Stimulated activated CD4-positive, alpha-beta T cell treated with anti-CD3 and anti-CD28 coated beads, Interleukin-15, amount 100 ng/mL, for 1 hour (primary cell): ENCODE measurements around the gene SEZ6.

Experiments
- DNase-seq, 2 donors: peaks; one replicate each; pipeline ENCODE4 v3.0.0-alpha.2; 2020; ENCODE audit warnings: low read depth in 1 of 2, low spot score in 1 of 2

Gene SEZ6

DNA sequence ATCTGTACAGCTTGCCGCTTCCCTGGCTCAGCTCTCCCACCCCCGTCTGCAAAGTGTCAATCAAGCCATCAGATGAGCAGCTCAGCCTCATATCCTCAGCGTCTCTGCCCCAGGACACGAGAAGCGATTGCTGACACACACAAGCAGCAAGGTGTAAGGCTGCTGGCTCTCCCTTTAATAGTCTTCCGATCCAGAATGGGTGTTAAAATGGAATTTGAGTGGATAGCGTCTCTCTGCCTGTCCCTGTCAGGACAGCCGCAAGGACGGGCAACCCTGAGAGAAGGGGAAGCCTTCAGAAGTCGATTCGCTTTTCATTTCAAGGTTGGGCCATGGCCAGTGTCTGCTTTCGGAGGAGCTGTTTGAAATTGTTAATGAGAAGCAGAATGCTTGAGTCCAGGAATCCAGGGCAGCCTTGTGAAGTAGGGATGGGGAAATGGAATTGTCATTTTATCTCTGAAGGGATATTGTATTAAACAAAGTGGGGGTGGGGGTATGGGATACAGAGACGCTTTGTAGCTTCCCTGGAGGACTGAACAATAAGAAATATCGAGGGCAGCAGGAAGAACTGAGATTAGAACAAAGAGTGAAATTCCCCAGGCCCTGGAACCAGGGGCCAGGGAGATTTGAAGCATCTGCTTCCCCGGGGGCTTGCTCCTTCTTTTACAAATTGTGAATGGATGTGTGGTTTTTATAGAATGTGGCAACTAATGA is 32.4 kb upstream of the SEZ6 start:
- no peak for DNase-seq

DNA sequence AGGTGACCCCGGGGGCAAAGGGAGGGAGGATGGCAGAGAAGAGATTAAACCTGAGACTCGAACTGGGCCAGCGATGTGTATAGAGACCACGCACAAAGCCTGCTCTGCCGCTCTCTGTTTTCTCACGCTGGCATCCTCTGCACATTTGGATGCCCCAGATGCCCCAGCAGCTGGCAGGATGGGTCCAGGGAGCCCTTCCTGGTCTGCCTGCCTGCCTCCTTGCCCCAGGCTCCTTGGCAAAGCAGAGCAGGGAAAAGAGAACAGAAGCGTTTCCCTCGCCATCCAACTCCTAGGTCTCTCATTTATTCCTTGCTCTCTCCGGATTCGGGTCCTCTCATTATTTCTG is 31.9 kb upstream of the SEZ6 start:
- DNase-seq, result no peak

DNA sequence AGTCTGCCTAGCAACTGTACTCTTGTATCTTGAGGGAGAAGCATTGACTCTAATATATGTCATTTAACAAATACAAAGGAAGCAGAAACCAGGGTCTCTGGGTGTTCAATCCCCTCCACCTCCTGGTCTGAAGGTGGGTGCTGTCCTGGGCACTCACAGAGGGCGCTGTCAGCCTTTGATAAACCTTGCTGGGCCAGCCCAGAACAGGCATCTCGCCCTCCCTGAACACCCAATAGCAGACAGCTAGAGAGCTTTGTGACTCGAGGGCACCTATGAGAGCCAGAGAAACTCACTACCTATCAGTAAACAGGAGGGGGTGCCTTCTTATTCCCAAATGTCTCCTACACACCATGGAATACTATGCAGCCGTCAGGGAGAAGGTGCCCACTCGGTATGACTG is 30.8 kb upstream of the SEZ6 start:
- DNase-seq, result no peak

DNA sequence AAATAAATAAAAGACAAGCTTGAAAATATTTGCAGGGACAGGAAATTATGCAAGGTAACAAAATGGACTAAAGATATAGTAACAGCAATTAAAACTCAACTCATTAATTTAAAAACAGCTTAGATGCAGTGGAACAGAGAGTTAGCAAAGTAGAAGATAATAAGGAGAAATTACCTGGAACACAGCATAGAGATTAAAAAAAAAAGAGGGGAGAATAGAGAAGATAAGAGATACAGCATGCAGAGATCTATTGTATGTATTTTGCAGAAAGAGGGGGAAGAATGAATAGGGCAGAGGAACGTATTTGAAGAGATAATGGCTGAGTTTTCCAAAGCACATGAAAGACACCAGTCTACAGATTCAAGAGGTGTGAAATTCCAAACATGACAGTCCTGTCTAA is 28.7 kb upstream of the SEZ6 start:
- no peak for DNase-seq

DNA sequence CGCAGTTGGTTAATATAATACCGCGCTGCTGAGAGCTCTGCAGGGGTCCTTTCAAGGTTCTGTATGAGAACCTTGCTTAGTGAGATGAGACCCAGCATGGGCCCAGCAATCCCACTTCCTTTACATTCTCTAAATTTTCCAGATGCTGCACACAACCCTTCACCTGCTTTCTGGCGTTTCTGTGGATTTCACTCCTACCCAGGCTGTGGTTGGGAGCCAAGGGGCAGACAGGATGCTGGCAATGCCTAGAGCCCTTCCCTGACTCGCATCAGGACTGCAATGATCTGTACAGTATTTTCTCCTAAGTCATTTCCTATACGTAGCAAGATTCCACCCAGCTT is 27.0 kb upstream of the SEZ6 start:
- no peak for DNase-seq

DNA sequence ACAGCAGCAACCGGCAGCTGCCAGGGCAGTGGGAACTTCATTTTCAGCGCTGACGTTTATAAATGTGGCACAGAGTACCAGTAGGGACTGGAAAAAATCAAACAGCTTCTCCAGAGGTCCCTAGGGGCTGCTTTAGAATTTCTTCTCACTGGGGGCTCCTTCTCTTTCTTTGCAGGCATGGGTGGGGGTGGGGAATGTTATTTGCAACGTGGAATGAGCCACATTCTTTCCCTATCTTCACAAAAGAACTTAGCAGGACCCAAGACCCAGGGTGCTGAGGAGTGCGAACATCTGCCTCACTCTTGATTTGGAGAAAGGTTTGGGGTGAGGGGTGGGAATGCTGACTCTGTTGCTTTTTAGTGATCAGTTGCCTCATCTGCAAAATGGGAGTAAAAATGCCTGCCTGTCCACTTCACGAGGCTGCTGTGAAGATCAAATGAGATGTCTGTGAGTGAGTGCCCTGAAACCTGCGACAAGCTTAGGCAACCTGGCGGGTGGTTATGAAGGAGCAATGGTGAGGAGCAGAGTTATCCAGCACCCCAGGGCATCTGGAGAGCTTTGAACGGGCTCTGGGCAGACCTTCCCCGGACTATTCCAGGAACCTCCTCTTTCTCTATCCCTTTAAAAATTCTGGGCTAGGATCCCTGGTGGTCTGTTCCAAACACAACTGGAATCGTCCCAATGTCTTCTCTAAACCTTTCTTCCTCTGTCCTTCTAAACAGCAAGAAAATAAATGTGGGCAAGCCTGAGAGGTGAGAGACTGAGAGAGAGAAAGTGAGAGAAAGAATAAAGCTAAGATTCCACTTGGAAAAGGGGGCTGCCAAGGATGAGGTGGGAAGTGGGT is 26.4 kb upstream of the SEZ6 start:
- DNase-seq, result no peak

DNA sequence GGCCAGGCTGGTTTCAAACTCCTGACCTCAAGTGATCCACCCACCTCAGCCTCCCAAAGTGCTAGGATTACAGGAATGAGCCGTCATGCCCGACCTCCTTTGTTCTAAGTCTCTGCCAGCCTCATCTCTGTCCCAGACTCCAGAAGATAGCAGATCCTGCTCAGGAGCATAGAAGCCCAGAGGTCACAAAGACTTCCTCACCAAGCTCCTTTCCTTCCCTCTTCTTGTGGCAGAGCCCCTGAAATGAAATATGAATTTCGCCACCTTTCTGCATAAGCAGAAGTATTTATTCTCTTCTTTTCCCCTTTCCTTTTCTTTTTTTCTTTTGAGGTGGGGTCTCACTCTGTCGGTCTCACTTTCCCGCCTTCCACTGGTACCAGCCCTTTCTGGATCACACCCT is 25.7 kb upstream of the SEZ6 start:
- no peak for DNase-seq

DNA sequence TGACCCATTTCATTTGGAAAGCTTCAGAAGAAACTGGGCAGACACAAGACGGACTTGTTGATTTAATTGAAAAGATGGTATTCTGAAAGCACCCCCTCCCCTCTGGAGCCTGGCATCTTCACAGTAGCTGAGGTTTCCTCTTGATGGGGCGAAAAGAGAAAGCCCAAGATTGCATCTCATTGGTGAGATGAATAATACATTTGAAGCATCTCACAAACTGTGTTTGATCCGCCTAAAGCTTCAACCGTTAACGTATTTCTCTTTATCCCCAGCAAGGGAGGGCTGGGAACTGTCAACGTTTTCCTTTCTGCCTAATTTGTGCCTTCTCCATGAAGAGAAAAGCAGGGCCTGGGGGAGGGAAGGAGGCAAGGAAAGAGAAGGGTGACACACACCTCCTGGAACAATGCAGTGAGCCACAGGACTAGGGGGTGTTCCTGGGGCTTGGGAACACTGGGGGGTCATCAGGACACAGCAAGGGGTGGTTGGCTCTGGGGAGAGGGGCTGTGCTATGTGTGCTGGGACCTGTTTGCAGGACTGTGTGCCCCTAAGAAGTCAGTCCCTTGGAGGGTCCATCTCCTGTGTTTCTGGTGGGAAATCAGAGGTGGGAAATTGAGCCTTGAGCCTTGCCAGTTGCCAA is 18.6 kb upstream of the SEZ6 start:
- no peak for DNase-seq

DNA sequence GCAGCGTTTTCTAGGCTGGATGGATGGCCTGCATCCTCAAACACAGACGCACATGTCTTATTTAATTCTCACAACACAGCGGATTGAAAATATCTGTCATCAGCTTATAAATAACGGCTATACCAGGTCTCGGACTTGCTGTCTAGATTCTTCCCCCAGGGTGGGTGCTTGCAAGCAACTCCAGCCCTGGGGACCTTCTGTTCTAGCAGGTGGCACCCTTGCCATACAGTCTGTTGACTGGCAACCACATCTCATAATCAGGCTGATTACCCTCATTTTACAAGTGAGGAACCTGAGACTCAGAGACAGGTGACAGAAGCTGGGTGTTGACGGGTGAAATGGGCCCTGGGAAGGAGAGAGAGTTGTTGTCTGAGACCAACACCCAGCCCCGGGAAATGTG is 16.2 kb upstream of the SEZ6 start:
- no peak for DNase-seq

DNA sequence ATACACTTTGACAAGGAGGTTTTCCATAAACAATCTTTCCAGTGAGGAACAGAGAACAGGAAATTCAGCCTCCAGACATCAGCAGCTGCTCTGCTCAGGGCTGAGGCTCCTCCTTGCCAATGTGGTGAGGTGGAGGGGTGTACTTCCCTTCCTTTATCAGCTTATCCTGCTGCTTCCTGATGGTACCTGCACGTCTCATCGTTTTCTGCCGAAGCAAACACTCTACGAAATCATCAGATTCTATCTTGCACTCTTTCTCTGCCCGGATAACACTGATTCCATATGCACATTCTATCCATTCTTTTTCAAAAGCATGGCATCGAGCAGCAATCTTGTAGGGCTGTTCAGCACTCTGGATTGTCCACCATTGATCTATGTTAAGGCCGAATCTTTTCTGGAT is 15.4 kb upstream of the SEZ6 start:
- DNase-seq, result no peak

DNA sequence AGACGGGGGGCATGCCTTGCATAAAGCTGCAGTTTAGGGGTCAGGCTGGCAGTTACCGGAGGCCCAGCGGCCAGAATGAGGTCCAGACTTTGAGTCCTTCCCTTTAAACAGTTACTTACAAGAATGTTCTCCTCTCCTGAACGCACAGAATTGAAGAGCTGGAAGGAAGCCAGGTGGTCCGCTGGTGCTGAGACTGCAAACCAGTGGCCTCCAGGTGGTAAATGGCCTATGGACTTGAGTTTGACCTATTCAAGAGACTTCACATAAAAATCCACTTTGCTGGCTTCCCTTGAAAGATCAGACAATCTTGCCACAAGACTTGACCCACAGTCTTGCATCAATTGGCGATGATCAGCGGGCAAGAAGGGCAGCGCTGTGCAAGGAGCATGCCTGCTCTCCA is 14.7 kb upstream of the SEZ6 start:
- DNase-seq, result no peak

DNA sequence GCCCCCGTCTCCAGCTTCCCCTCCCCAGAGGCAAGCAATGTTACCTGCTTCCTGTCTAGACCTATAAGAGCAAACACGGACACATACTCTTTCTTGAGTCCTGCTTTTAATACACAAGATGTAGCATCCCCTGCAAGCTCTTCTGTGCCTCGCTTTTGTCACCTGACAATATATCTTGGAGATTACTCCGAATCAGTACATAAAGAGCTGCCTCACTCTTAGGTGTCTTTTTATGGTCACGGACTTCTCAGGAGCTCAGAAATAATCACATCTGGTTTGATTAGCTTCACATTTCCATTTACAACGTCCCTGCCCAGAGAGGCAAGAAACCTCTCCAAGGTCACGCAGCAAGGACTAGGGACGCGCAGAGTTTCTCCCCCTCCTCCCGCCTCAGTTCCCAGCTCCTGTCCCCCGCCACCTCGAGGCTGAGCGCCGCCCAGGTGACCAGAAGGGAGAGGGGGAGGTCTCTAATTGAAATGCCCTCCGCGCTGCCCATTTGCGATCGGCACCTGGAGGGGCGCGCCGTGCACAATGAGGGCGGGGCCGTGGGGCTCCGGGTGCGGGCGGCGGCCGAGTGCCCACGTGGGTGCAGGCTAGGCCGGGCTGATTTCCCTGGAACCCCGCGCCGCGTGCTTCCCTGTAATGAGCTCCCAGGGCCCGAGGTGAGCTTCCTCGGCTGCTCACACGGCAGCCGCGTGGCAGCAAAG is 13.8 kb upstream of the SEZ6 start:
- no peak for DNase-seq

DNA sequence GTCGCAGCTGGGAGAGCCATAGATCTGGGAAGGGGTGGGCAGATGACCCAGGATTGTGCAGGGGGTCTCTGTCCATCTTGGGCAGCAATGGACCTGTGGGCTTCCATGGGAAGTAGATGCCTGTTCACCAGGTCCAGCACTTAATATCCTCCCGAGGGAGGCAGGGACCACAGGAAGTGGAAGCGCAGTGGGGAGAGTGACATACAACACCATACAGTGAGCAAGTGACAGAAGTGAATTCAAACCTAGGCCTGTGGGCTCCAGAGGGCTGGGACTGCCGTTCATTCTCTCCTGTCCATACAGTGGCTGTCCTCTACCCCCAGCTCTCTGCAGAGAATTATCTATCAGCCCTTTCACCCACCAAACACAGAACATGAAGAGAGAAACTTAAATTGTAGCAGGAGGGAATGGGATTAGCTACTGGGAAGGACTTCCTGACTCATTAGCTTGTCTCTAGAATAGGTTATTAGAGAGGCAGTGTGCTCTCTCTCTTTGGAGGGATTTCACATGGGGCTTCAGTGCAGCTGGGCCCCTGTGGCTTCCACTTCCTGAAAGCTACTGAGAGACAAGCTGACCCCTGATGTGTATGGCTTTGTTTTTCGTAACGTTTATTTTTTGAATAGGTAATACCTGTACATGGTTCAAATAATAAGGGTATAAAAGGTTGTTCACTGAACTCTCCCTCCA is 13.1 kb upstream of the SEZ6 start:
- no peak for DNase-seq

DNA sequence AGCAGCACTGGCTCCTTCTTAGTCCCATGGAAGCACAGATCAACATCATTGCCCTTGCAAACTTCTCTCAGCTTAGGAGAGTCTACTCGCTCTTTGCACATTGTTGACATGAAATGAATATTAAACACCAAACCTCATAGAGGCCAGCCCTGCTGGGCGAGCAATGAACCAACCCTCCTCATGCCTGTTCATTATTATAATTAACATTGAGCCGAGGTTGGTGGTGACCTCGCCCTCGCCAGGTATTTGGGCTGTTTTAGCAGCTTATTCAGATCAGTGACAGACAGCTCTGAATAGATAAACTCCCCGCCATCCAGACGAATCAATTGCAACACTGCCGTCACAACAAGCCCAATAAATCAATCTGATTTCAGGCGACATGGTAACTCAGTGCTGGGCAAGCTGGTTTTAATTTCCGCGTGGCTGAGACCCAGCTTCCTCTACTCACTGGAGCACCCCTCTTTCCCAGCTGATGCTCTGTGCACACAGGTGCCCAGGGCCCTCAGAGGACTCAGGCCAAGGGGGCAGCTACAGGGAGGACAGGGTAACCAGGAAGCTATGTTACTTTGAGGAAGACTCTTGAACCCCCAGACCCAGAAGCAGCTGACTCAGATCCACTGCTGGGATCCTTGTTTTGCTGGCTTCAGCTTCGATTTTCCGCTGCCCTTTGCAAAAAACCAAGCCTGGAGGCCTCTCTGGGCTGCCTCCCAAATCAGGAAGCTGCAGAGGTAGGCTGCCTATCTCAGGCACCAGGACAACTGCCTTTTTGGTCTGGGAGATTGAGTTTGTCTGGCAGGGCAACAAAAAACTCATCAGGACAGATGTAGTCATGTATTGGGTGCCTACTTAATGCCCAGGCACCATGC is 10.7 kb upstream of the SEZ6 start:
- no peak for DNase-seq

DNA sequence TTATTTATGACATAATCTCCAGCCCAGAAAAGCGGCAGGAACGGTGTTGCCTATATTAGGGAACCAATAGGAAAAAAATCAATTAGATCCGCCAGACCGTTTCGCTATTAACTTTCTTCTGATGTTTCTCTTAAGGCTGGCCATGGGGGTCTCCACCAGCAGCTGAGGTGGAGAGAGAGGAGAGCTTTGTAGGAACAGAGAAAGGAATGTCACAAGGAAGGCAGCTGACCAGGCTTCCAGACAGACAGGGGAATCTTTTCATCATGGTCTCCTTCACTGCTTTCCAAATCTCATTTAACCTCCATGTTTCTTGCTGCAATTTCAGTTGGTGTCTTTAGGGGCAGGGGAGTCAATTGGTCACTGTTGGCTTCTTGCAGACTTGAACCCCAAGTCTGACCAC is 8.9 kb upstream of the SEZ6 start:
- no peak for DNase-seq

DNA sequence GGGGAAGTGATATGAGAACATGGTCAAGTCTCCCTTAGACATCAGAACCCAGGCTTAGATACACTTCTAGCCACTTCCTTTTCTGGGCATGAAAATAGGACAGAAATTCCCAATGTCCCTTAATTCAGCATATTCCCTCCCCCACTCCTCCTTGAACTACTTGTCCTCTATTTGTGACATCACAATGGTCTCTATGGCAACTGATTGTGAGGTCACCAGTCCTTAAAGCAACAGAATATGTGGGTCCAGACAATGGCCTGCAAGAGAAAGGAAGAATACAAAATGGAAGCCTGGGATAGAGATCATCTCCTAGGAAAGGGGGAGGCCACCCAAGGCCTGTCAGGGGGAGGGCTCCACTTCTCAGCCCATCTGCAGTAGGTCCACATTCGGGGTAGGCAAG is 6.7 kb upstream of the SEZ6 start:
- DNase-seq, result no peak

DNA sequence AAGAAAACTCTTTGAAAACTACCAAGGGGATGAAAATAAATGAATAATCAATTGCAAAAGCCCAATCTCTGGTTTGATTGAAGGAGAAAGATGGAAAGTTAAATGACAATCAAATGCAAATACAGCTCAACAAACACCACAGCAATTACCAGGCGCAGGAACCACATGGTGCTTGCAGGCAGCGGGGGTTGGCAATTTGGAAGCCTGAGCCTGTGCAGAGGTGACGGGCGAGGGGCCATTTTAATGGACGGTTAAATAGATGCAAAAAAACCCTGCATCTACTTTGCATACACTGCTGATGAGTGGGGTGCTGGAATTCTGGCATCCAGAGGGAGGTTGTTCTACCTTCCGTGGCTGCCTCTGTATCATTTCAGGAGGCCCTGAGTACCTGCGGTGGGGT is 4.8 kb upstream of the SEZ6 start:
- no peak for DNase-seq

DNA sequence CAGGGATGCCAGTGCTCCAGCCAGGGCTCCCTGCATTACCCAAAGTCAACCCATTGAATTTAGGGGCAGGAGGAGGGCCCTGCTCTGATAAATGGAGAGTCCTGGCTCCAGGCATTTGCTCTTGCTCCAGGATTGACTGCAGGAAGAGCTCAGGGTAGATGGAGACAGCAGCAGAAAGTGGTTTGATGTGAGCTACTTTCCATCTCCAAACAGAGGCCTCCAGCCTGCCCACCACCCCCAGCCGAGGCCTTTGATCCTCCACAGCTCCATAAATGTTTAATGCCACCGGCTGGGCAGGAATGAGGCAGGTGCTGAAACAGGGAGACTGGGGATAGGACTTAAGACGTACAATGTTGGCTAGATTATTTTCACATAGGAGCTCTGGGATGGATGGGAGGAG is 4.3 kb upstream of the SEZ6 start:
- DNase-seq, result no peak

DNA sequence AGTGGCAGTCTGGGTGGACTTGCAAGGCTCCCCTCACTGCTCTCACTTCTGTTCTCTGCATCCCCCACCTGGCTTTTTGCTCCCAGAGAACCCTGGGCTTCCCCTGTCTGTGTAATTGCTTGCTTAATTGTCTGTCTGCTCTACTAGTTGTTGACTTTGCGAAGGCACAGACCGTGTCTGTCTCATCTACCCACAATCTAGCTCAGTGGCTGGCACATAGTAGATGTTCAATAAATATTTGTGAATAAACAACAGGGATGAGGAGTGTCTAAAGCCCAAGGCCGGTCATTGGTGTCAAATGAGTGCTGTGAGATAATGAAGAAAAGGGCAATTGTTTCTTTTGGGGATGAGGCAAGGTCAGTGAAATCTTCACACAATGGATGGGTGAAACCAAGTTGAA is 2.8 kb upstream of the SEZ6 start:
- no peak for DNase-seq

DNA sequence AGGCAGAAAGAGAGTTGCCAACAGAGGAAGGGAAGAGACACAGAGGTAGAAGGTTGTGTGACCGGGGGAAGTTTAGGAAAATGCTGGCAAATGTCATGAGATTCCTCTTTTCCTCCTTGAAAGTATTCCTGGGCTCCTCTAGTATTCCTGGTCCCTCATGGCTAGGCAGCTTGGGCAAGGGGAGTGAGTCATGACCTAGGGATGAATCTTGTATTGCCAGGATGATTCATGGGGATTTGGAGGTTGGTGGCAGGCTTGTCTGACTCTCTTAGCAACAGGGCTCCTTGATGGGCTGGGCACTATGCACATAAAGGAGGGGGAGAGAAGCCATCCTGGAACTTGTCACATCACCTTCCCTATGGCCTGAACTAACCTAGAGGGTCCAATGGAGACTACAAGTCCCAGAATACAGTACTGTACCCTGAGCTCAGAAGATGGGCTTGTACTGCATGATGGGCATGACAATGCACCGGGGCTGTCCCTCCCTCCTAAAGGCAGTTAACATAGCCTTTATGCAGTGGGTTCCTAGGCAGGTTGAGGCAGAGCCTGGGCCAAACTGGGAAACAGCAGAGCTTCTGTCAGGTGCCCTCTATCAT is 2.1 kb upstream of the SEZ6 start:
- no peak for DNase-seq
